ENCODE data around the gene PBXIP1. TPM values are rescaled to one million over a fixed set of nuclear protein-coding genes. Genes with fewer than 3 reads are reported as not detected.
"Not testable (repeated sequence)": the region's sequence is repeated elsewhere in the genome, so short reads cannot be mapped to it uniquely, and the experiment has no call there.

The PBXIP1 gene
- polyA plus RNA-seq, 1 experiment: 83.1 TPM

DNA sequence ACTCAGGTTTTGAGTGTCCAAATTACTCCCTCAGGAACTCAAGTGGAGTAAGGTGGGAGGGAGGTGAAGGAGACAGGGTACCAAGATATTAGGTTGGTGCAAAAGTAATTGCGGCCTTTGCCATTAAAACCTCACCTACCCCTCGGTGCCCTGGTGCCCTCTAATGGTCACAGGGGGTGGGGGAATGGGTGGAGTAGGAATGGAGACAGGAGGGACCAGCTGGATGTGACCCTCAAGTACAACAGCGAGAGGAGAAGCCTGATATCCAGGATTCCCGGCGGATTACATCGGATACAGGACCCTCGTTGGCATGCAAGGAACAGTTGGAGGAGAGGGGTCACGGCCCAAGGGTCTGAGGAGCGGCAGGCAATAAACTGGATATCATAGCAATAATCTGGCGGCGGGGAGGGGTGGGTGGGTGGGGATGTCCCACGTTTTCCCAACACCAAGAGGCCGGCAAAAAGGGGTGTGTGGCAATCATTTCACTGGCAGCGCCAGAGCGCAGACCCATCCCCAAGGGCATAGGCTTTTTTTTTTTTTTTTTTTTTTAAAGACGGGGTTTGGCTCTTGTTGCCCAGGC is 42.4 kb upstream of the PBXIP1 start:
- H3K4me3 ChIP-seq (ENCODE audit: low read depth, low read length): no peak overlapping the region
- POLR2A ChIA-PET: interaction anchor here (0.6 kb wide), 1 partner anchor 1116 kb away, joined by 7 read pairs; no protein-coding TSS in a partner anchor
- CTCF ChIA-PET: interaction anchor here (0.7 to 9.0 kb wide), 22 partner anchors 10 to 124 kb away, joined by 3 to 95 read pairs (median 6); partner anchors contain the start of genes CKS1B, FLAD1, PBXIP1 and PMVK
- TF ChIP-seq, protein P1, sequence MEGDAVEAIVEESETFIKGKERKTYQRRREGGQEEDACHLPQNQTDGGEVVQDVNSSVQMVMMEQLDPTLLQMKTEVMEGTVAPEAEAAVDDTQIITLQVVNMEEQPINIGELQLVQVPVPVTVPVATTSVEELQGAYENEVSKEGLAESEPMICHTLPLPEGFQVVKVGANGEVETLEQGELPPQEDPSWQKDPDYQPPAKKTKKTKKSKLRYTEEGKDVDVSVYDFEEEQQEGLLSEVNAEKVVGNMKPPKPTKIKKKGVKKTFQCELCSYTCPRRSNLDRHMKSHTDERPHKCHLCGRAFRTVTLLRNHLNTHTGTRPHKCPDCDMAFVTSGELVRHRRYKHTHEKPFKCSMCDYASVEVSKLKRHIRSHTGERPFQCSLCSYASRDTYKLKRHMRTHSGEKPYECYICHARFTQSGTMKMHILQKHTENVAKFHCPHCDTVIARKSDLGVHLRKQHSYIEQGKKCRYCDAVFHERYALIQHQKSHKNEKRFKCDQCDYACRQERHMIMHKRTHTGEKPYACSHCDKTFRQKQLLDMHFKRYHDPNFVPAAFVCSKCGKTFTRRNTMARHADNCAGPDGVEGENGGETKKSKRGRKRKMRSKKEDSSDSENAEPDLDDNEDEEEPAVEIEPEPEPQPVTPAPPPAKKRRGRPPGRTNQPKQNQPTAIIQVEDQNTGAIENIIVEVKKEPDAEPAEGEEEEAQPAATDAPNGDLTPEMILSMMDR (IDR thresholded peaks at IDR 0.05; ENCODE audit: insufficient read depth, low read depth, low read length): no peak
- H3K36me3 ChIP-seq (ENCODE audit: control insufficient read depth, insufficient read depth, low read length): no peaks in the 10 kb centered on the region
- no peak for DNase-seq (ENCODE audit: low read depth)
- H3K27me3 ChIP-seq (ENCODE audit: control insufficient read depth, insufficient read depth, low read length): no peaks in the 10 kb centered on the region

DNA sequence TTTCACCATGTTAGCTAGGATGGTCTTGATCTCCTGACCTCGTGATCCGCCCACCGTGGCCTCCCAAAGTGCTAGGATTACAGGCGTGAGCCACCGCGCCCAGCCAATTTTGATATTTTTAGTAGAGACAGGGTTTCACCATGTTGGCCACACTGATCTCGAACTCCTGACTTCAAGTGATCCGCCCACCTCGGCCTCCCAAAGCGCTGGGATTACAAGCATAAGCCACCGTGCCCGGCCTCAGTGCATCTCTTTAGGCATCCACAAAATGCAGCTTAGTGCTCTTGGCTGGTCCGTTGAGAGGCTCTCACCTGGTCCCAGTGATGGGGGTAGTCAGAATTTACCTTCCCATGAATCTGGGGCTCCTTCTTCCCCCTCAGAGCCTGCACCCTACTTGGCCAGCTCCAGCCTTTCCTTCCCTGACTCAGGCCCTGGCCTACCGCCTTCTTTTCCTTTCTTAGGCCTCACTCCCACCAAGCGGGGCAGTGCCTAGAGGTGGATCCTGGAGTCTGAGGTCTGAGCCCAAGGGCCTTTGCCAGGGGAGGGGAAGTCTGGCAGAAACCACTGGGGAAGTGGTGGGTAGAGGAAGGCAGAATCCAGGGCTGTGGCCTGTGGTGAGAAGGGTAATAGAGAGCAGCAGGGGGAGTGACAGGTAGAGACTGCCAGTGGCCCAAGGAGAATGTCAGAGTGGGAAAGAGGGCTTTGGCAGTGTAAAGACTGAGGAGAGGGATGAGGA is 41.2 kb upstream of the PBXIP1 start:
- DNase-seq (ENCODE audit: low read depth): no peak
- CTCF ChIA-PET: interaction anchor here (1.3 to 9.0 kb wide), 9 partner anchors 14 to 518 kb away, joined by 6 to 95 read pairs (median 23); partner anchors contain the start of genes FLAD1, PBXIP1, PYGO2 and SHC1
- Histone ChIP-seq H3K36me3 (ENCODE audit: control insufficient read depth, insufficient read depth, low read length) (no peaks in the 10 kb centered on the region), H3K27me3 (ENCODE audit: control insufficient read depth, insufficient read depth, low read length) (no peaks in the 10 kb centered on the region), H3K4me3 (ENCODE audit: low read depth, low read length) (no peak overlapping the region)
- POLR2A ChIA-PET: interaction anchor here (0.7 kb wide), 1 partner anchor 1123 kb away, joined by 11 read pairs; no protein-coding TSS in a partner anchor
- TF ChIP-seq, protein P1 (IDR thresholded peaks at IDR 0.05; ENCODE audit: insufficient read depth, low read depth, low read length): no peak

DNA sequence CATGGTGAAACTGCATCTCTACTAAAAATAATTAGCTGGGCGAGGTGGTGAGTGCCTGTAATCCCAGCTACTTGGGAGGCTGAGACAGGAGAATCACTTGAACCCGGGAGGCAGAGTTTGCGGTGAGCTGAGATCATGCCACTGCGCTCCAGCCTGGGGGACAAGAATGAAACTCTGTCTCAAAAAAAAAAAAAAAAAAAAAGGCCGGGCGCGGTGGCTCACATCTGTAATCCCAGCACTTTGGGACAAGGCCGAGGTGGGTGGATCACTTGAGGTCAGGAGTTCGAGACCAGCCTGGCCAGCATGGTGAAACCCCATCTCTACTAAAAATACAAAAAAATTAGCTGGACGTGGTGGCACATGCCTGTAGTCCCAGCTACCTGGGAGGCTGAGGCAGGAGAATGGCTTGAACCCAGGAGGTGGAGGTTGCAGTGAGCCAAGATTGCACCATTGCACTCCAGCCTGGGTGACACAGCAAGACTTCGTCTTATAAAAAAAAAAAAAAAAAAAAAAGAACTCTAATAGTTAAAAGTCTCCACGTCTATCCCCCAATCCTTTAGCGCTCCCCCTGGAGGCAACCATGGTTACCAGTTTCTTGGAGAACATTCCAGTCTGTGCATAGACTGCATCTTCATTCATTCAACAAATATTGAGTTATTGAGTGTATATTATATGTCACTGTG is 39.5 kb upstream of the PBXIP1 start:
- POLR2A ChIA-PET: interaction anchor here (0.7 kb wide), 1 partner anchor 368 kb away, joined by 14 read pairs; no protein-coding TSS in a partner anchor
- H3K36me3 ChIP-seq (ENCODE audit: control insufficient read depth, insufficient read depth, low read length); DNase-seq (ENCODE audit: low read depth); H3K4me3 ChIP-seq (ENCODE audit: low read depth, low read length); H3K27me3 ChIP-seq (ENCODE audit: control insufficient read depth, insufficient read depth, low read length): not testable (repeated sequence)
- TF ChIP-seq, protein P1 (IDR thresholded peaks at IDR 0.05; ENCODE audit: insufficient read depth, low read depth, low read length): peak; percentile 56
- CTCF ChIA-PET: interaction anchor here (0.7 to 9.0 kb wide), 12 partner anchors 8 to 516 kb away, joined by 3 to 95 read pairs (median 7); partner anchors contain the start of genes FLAD1, PBXIP1, PYGO2 and SHC1

DNA sequence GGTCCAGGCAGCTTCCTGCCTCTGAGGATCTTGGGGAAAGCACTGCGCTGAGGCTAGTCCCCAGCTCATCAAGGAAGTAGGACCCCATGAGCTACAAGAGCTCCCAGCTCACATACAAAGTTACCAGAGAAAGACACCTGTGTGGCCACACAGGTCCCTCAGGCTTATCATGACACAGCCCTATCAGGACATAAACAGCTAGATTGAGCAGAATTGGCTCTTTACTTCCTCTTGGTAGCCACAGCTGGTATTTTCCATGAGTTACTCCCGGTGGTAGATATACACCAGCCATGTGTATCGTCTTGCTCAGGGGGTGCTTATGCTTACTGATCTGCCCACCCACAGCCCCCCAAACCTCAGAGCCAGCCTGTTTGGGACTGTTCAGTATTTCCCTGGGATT is 38.7 kb upstream of the PBXIP1 start:
- Histone ChIP-seq H3K36me3 (ENCODE audit: control insufficient read depth, insufficient read depth, low read length) (peaks cover 3% of the 10 kb centered on the region; the same call in 1 of the 2 replicates), H3K27me3 (ENCODE audit: control insufficient read depth, insufficient read depth, low read length) (no peaks in the 10 kb centered on the region), H3K4me3 (ENCODE audit: low read depth, low read length) (no peak overlapping the region)
- ChIA-PET POLR2A (interaction anchor here (0.6 kb wide), 1 partner anchor 1717 kb away, joined by 3 read pairs; no protein-coding TSS in a partner anchor), CTCF (interaction anchor here (1.1 to 9.0 kb wide), 8 partner anchors 11 to 51 kb away, joined by 3 to 95 read pairs (median 11); partner anchors contain the start of genes FLAD1, PBXIP1 and SHC1)
- no peak for DNase-seq (ENCODE audit: low read depth)
- TF ChIP-seq, protein P1 (IDR thresholded peaks at IDR 0.05; ENCODE audit: insufficient read depth, low read depth, low read length): no peak

Measured in BJ (cell line).